ENCODE data around the gene ATP5F1C.

GRCh38 chr10:7752251-7752650 is 35.7 kb upstream of the ATP5F1C start:
- TF ChIP-seq CTCF (IDR thresholded peaks at IDR 0.05) (no peak), EZH2 (IDR thresholded peaks at IDR 0.05; ENCODE audit: borderline replicate concordance, insufficient read depth, low read depth, low read length, poor library complexity, severe bottlenecking) (no peak)
